LoVo (cell line): ENCODE results near the gene ZNF689.

Source experiments
- DNase-seq: peaks from one replicate; pipeline ENCODE4 v3.0.0-alpha.2; 2016; ENCODE audit warnings: low spot score

ZNF689 gene

GRCh38 chr16:30562021-30562420, 48.2 kb downstream of the ZNF689 start:
- no peak for DNase-seq

- no peak for DNase-seq
These were observed 48.9 kb downstream of the ZNF689 start for GRCh38 chr16:30561089-30561816.

GRCh38 chr16:30559690-30560089, 50.5 kb downstream of the ZNF689 start:
- DNase-seq, result no peak

- no peak for DNase-seq
These were observed 51.3 kb downstream of the ZNF689 start for GRCh38 chr16:30558789-30559377.

GRCh38 chr16:30557957-30558788, 52.0 kb downstream of the ZNF689 start, which contains the start of gene ZNF764:
ZNF764 (minus strand) TSS chr16:30558374; CDS start chr16:30558182, 192 bp downstream.
- peak; percentile 98 for DNase-seq

- no peak for DNase-seq
These were observed 52.6 kb downstream of the ZNF689 start for GRCh38 chr16:30557707-30557956.

- no peak for DNase-seq
These were observed 54.1 kb downstream of the ZNF689 start for GRCh38 chr16:30556125-30556473.

GRCh38 chr16:30555315-30556124, 54.7 kb downstream of the ZNF689 start:
- no peak for DNase-seq

GRCh38 chr16:30554557-30555314, 55.5 kb downstream of the ZNF689 start:
- DNase-seq, result no peak

GRCh38 chr16:30553393-30553899, 56.7 kb downstream of the ZNF689 start:
- no peak for DNase-seq

- DNase-seq, result no peak
These were observed 57.2 kb downstream of the ZNF689 start for GRCh38 chr16:30552956-30553355.
